BLaER1 treated with 17β-estradiol and CSF1 and Interleukin-3, amounts not matched to agents 10 nM and 100 nM (cell line): ENCODE data around the gene HAGH.
A peak's percentile ranks its signal among the peaks of the same experiment; 100 is the strongest.

ENCODE experiments used
- H3K27ac ChIP-seq, 11 experiments: shearing (Covaris generic); formaldehyde crosslinking; 2 replicates each; pipeline ENCODE4 v1.8.1; 2022
- H3K27me3 ChIP-seq, 11 experiments: shearing (Covaris generic); formaldehyde crosslinking; 2 replicates each; pipeline ENCODE4 v1.8.1; 2022
- H3K36me3 ChIP-seq, 11 experiments: shearing (Covaris generic); formaldehyde crosslinking; 2 replicates each; pipeline ENCODE4 v1.8.1; 2022
- H3K4me1 ChIP-seq, 10 experiments: shearing (Covaris generic); formaldehyde crosslinking; 2 replicates each; pipeline ENCODE4 v1.8.1; 2022
- H3K4me2 ChIP-seq, 11 experiments: shearing (Covaris generic); formaldehyde crosslinking; 2 replicates each; pipeline ENCODE4 v1.8.1; 2022
- H3K4me3 ChIP-seq, 10 experiments: shearing (Covaris generic); formaldehyde crosslinking; 2 replicates each; pipeline ENCODE4 v1.8.1; 2022
- H3K9ac ChIP-seq, 11 experiments: shearing (Covaris generic); formaldehyde crosslinking; 2 replicates each; pipeline ENCODE4 v1.8.1; 2022
- H3K9me3 ChIP-seq, 11 experiments: shearing (Covaris generic); formaldehyde crosslinking; replicated peaks in 1 of 11; 2 replicates each; pipeline ENCODE4 v1.8.1; 2022
- H4K20me1 ChIP-seq, 11 experiments: shearing (Covaris generic); formaldehyde crosslinking; 2 replicates each; pipeline ENCODE4 v1.8.1; 2022
- Cebpa-rat ChIP-seq, 11 experiments: shearing (Covaris generic); IDR thresholded peaks; 2 replicates each; pipeline ENCODE4 v1.8.1; 2022

The HAGH gene

DNA sequence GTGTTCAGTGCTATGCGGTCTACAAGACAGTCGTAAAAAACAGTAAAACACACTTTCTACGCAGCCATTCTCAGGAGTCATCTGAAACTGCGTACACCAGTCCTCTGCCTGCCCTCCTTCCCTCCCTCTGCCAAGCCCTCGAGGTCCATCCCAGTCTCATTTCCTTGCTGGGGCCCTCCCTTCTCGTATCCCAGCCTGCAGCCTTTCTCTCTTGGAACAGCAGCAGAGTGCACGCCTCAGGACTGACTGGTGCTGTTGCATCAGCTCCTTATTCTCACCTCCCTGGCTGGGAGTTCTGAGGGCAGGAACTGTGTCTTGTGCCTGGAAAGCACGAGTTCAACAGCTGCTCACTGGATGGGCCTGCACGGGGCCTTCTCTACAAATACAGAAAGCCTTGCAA lies 12.9 kb upstream of the HAGH start:
- H3K4me3 ChIP-seq, result no peak overlapping the region
- no peak for TF ChIP-seq Cebpa-rat (IDR thresholded peaks at IDR 0.05)
- H3K27me3 ChIP-seq, result no peaks in the 10 kb centered on the region
- peaks cover 0 to 6% (median 0%) of the 10 kb centered on the region in 11 experiments; a peak in 1 of 22 replicates for H3K36me3 ChIP-seq
- H4K20me1 ChIP-seq, result peaks cover 0 to 5% (median 0%) of the 10 kb centered on the region in 11 experiments; a peak in 1 of 22 replicates
- H3K27ac ChIP-seq, result no peak overlapping the region
- no peaks in the 10 kb centered on the region; a peak in 1 of 20 replicates for H3K4me1 ChIP-seq
- H3K4me2 ChIP-seq, result no peak overlapping the region
- H3K9ac ChIP-seq, result peak overlapping the region in 2 of 11 experiments; percentile 14 to 29; a peak in 2 of 22 replicates
- no peaks in the 10 kb centered on the region for H3K9me3 ChIP-seq

DNA sequence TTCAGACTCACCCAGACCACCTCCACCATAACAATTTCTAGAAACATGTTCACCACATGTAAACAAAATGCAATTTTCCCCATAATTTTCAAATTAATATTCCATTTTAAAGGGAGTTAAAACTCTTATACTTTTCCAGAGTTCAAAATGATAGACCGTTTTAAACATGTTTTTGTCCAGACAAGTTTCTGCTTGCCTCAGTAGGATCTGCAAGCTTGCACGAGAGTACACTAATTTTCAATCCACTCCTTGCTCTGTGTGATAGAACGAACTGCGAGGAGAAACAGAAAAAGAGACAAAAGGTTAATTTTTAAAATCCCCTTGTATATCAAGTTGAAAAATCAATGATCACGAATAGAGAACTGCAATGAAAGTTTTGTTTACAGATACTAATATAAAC lies 7.5 kb upstream of the HAGH start:
- Histone ChIP-seq H3K36me3 (peaks cover 8 to 32% (median 14%) of the 10 kb centered on the region in 11 experiments; a peak in 17 of 22 replicates), H3K4me1 (peaks cover 3 to 18% (median 4%) of the 10 kb centered on the region in 10 experiments), H3K27me3 (no peaks in the 10 kb centered on the region), H3K4me2 (no peak overlapping the region), H3K4me3 (no peak overlapping the region), H3K9me3 (no peaks in the 10 kb centered on the region), H3K9ac (no peak overlapping the region), H4K20me1 (peaks cover 0 to 28% (median 8%) of the 10 kb centered on the region in 11 experiments; a peak in 13 of 22 replicates), H3K27ac (no peak overlapping the region)
- no peak for TF ChIP-seq Cebpa-rat (IDR thresholded peaks at IDR 0.05)

DNA sequence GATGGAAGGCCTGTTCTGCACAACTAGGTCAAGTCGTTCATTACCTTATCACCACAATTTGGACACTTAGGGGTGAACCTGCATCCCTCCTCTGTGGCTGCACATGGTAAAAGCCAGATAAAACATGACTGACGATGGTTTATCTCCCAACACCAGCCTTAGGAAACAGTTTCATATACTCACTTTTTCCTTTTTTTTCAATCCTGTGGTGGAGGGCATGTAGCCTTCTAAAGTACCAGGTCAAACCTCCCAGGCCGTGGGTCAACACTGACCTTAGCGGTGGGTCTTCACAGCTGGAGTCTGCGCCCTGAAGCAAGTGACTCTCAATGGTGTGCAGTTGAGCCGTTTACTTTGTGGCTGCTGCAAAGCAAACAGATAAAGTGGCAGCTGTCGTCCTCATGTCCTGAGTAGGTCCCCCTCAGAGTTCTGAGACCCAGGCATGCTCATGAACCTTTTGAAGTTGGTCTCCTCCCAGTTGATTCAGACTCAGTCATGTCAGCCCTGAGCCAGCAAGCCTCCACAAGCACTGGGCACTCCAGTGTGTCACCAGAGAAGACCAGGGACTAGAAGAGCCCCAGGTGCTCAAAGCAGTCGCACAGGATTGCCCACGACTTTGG lies 6.3 kb upstream of the HAGH start:
- H3K4me2 ChIP-seq, result no peak overlapping the region
- peaks cover 8 to 32% (median 18%) of the 10 kb centered on the region in 11 experiments; a peak in 17 of 22 replicates for H3K36me3 ChIP-seq
- no peaks in the 10 kb centered on the region for H3K9me3 ChIP-seq
- no peaks in the 10 kb centered on the region for H3K27me3 ChIP-seq
- peaks cover 0 to 33% (median 15%) of the 10 kb centered on the region in 11 experiments; a peak in 13 of 22 replicates for H4K20me1 ChIP-seq
- no peak overlapping the region for H3K4me3 ChIP-seq
- peaks cover 15 to 29% (median 16%) of the 10 kb centered on the region in 10 experiments for H3K4me1 ChIP-seq
- TF ChIP-seq Cebpa-rat (IDR thresholded peaks at IDR 0.05), result no peak
- no peak overlapping the region for H3K9ac ChIP-seq
- H3K27ac ChIP-seq, result no peak overlapping the region

DNA sequence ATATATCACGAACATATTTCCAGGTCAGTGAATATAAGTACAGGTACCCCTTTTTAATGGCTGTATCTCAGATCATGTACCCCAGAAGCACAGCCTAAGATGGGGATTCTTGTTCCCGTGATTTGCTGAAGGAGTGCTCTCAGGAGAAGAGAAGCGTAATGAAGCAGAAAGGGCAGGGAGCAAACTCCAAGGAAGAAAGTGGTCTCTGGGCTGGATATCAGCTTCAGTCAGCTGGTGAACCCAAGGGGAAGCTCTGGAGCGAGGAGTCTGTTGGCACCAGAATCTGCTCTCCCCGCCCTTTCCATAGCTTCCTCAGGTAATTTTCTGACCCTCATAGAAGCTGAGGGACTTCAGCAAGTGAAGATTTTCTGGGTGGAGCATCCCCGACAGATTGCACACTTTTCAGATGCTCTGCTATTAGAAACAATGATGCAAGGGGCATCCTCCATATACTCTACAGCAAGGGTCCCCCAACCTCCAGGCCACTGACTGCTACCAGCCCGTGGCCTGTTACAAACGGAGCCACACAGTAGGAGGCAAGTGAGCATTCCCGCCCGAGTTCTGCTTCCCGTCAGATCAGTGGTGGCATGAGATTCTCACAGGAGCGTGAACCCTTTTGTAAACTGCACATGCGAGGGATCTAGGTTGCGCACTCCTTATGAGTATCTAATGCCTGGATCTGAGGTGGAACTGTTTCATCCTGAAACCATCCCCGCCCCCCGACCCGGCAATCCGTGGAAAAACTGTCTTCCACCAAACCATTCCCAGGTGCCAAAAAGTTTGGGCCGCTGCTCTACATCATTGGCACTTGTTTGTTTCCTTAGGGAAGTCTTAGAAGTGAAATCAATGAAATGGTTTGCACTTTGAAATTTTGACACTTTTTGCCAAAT lies 4.8 kb upstream of the HAGH start:
- Histone ChIP-seq H3K4me1 (peaks cover 20 to 32% (median 22%) of the 10 kb centered on the region in 10 experiments), H3K4me2 (no peak overlapping the region), H3K27me3 (no peaks in the 10 kb centered on the region), H3K27ac (no peak overlapping the region), H3K4me3 (no peak overlapping the region), H3K9me3 (no peaks in the 10 kb centered on the region), H3K9ac (no peak overlapping the region), H4K20me1 (peaks cover 0 to 33% (median 16%) of the 10 kb centered on the region in 11 experiments; a peak in 14 of 22 replicates), H3K36me3 (peaks cover 8 to 32% (median 18%) of the 10 kb centered on the region in 11 experiments; a peak in 17 of 22 replicates)
- no peak for TF ChIP-seq Cebpa-rat (IDR thresholded peaks at IDR 0.05)

DNA sequence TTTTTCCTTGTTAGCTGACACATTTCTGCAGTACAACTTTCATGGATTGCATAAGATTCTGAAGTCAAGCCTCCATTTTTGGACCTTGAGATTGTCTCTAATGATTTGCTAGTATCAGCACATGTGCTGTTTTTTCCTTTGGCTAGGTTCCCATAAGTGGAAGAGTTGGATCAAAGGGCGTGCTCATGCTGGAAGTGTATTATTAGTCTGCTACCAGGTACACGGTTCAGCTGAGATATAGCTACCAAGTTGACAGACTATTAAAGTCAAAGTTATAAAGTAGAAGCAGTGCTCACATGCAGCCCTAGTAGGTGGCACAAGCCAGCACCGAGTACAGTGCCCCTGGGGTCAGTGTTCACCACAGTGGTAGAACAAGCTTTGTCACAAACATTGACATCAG lies 3.6 kb upstream of the HAGH start:
- peak overlapping the region in 1 of 11 experiments; percentile 34; a peak in 2 of 22 replicates for H3K9ac ChIP-seq
- no peaks in the 10 kb centered on the region for H3K27me3 ChIP-seq
- no peak overlapping the region for H3K4me3 ChIP-seq
- TF ChIP-seq Cebpa-rat (IDR thresholded peaks at IDR 0.05), result no peak
- H3K27ac ChIP-seq, result no peak overlapping the region
- H3K4me2 ChIP-seq, result peak overlapping the region in 3 of 11 experiments; percentile 89 to 97 (median 92); a peak in 3 of 22 replicates
- H3K36me3 ChIP-seq, result peaks cover 8 to 32% (median 18%) of the 10 kb centered on the region in 11 experiments; a peak in 17 of 22 replicates
- H3K4me1 ChIP-seq, result peaks cover 28 to 38% (median 31%) of the 10 kb centered on the region in 10 experiments
- H3K9me3 ChIP-seq, result no peaks in the 10 kb centered on the region
- H4K20me1 ChIP-seq, result peaks cover 0 to 40% (median 16%) of the 10 kb centered on the region in 11 experiments; a peak in 15 of 22 replicates

DNA sequence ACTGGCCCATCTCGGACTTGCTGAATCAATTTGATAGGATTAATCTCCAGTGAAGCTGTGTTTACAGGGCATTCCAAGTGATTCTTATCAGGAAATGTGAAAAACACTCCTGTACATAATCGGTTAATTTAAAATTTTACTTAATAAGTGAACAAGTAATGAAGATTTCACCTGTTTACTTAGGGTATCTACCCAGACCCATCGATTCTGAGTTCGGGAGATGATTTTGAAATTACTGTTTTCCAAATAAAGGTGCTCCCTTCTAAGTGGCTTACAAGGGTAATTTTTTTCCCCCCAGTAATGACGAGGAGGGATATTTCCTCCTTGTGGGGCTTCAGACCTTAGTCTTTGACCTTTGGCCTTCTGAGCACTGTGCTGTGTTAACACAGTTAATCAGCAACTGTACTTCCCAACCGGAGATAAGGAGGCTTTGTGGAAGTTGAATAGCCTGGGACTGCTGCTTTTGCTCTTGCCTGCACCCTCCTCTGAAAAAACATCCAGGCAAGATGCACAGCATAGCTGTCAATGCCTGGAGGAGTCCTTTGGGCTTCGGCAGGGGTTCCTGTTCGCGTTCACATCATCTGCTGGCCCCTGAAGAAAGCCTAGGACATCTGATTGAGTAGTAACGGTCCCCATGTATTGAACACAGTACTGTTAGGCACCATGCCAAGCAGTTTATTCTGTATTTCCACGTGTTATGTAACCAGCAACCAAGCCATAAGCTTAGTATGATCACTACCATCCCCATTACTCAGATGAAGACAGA lies 2.2 kb upstream of the HAGH start:
- H3K27ac ChIP-seq, result no peak overlapping the region; a peak in 2 of 22 replicates
- H3K4me1 ChIP-seq, result peaks cover 32 to 52% (median 34%) of the 10 kb centered on the region in 10 experiments
- H4K20me1 ChIP-seq, result peaks cover 5 to 52% (median 20%) of the 10 kb centered on the region in 11 experiments; a peak in 16 of 22 replicates
- peak overlapping the region; percentile 88 to 100 (median 97) for H3K4me2 ChIP-seq
- peak overlapping the region; percentile 7 to 96 (median 84); a peak in 13 of 20 replicates for H3K4me3 ChIP-seq
- H3K9ac ChIP-seq, result peak overlapping the region; percentile 18 to 91 (median 86); a peak in 18 of 22 replicates
- no peaks in the 10 kb centered on the region for H3K27me3 ChIP-seq
- H3K9me3 ChIP-seq, result no peaks in the 10 kb centered on the region
- H3K36me3 ChIP-seq, result peaks cover 8 to 32% (median 18%) of the 10 kb centered on the region in 11 experiments; a peak in 17 of 22 replicates
- no peak for TF ChIP-seq Cebpa-rat (IDR thresholded peaks at IDR 0.05)

DNA sequence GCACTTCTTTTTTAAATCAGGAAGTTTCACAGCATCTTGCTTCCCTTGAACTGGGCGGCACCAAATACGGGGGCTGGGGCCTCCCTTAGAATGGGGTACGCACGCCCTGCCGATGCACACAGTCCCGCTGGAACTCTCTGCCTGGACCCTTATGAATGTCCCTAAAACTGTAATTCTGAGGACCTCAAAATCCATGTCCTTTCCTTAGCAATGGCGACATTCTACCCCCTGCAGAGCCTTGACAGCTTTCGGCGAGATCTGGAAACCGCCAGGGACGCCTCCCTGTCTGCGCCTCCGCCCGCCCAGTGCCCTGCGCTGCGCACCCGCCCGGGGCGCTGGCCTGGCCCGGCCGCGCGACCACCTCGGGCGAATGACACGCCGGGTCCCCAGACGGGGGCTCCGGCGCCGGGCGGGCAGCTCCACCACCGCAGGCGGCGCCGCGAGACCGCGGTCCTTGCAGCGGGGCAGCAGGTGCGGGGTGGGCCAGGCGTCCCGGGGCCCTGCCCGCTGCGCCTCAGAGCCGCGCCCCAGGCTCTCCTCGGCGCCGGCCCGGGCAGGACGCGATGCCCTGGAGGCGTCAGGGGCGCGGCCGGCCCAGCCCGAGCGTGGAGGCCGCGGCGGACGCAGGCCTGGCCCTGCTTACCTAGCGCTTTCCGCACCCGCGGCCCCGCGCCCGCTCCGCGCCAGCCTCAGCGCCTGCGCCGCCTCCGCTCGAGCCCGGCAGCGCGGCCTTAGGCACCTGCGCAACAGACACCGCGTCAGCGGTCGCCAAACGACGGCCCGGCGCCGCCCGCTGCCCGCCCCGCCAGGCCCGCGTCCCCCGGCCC lies 548 bp downstream of the HAGH start:
- Histone ChIP-seq H3K4me1 (peaks cover 32 to 54% (median 34%) of the 10 kb centered on the region in 10 experiments), H3K36me3 (peaks cover 23 to 43% (median 29%) of the 10 kb centered on the region in 11 experiments; a peak in 20 of 22 replicates), H3K27ac (peak overlapping the region; percentile 54 to 91 (median 79); a peak in 21 of 22 replicates), H3K27me3 (no peaks in the 10 kb centered on the region), H3K9ac (peak overlapping the region; percentile 81 to 91 (median 86)), H3K9me3 (no peaks in the 10 kb centered on the region), H4K20me1 (peaks cover 5 to 55% (median 27%) of the 10 kb centered on the region in 11 experiments; a peak in 16 of 22 replicates), H3K4me2 (peak overlapping the region; percentile 87 to 100 (median 97)), H3K4me3 (peak overlapping the region; percentile 73 to 96 (median 85))
- no peak for TF ChIP-seq Cebpa-rat (IDR thresholded peaks at IDR 0.05)
